MM.1S (cell line): Measurements from ENCODE around the gene STRIT1.

ENCODE experiments used
- EZH2 ChIP-seq: fragments of 300-600 bp; sonication (generic); optimal IDR thresholded peaks from 2 replicates; pipeline ENCODE3; 2017; ENCODE audit warnings: low read depth, mild to moderate bottlenecking, antibody characterized with exemption, low read length, mixed read lengths
- EZH2phosphoT487 ChIP-seq: fragments of 300-600 bp; sonication (generic); IDR thresholded peaks from 2 replicates; pipeline ENCODE4 v1.6.1; 2018; ENCODE audit warnings: antibody characterized with exemption, low read length
- TF ChIP-seq, protein P1 (sequence below): fragments of 300-600 bp; sonication (generic); IDR thresholded peaks from 2 replicates; pipeline ENCODE4 v1.5.1; 2016; ENCODE audit warnings: antibody characterized with exemption, low read length, mixed read lengths

DNA sequence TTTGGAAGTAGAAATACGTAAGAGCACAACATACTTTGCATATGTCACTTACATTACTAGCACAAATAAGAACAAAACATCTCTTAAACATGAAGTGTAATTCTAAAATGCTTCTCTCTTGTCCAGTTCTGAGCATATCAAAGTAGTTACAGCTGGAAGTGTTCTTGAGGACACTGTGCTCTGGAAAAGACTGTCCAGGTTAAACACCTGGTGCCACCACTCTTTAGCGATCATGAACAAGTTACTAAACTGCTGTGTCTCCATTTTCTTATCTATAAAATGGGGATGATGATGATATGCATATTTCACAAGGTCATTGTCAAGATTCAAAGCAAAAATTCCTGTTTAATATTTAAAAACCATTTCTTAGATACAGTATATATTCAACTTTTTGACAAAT is 790 bp downstream of the STRIT1 start:
- TF ChIP-seq, protein P1, sequence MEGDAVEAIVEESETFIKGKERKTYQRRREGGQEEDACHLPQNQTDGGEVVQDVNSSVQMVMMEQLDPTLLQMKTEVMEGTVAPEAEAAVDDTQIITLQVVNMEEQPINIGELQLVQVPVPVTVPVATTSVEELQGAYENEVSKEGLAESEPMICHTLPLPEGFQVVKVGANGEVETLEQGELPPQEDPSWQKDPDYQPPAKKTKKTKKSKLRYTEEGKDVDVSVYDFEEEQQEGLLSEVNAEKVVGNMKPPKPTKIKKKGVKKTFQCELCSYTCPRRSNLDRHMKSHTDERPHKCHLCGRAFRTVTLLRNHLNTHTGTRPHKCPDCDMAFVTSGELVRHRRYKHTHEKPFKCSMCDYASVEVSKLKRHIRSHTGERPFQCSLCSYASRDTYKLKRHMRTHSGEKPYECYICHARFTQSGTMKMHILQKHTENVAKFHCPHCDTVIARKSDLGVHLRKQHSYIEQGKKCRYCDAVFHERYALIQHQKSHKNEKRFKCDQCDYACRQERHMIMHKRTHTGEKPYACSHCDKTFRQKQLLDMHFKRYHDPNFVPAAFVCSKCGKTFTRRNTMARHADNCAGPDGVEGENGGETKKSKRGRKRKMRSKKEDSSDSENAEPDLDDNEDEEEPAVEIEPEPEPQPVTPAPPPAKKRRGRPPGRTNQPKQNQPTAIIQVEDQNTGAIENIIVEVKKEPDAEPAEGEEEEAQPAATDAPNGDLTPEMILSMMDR, result no peak
- TF ChIP-seq EZH2phosphoT487 (no peak), EZH2 (no peak)
